Muscle layer of colon (tissue), 2 donors: ENCODE data around the gene KCND2.

Experiments used
- H3K27ac ChIP-seq: one replicate; pipeline ENCODE4 v1.7.0; 2013; ENCODE audit warnings: low read depth, mild to moderate bottlenecking, low read length, moderate library complexity
- H3K27me3 ChIP-seq, 2 donors: one replicate each; pipeline ENCODE4 v1.7.0; 2013; ENCODE audit warnings: low read length in 2 of 2, mild to moderate bottlenecking in 2 of 2; ENCODE audit not compliant: insufficient read depth in 2 of 2, control insufficient read depth in 1 of 2
- H3K36me3 ChIP-seq: one replicate; pipeline ENCODE4 v1.7.0; 2013; ENCODE audit warnings: mild to moderate bottlenecking, low read length; ENCODE audit not compliant: insufficient read depth
- H3K4me1 ChIP-seq: one replicate; pipeline ENCODE4 v1.7.0; 2013; ENCODE audit warnings: mild to moderate bottlenecking, low read length; ENCODE audit not compliant: insufficient read depth
- H3K4me3 ChIP-seq, 2 donors: one replicate each; pipeline ENCODE4 v1.7.0; 2013; ENCODE audit warnings: low read length in 2 of 2, low read depth in 1 of 2, mild to moderate bottlenecking in 1 of 2, moderate library complexity in 1 of 2
- H3K9ac ChIP-seq: one replicate; pipeline ENCODE4 v1.7.0; 2013; ENCODE audit warnings: low read length
- H3K9me3 ChIP-seq: one replicate; pipeline ENCODE4 v1.7.0; 2013; ENCODE audit warnings: mild to moderate bottlenecking, low read length
- donor health status: abdominal sarcoma.
- donor health status: Adenocarcinoma of cecum.

Gene KCND2

GRCh38 chr7:120395526-120396019 is 122.6 kb downstream of the KCND2 start:
- H3K4me1 ChIP-seq: peaks cover 6% of the 10 kb centered on the region
- H3K9me3 ChIP-seq: no peaks in the 10 kb centered on the region
- H3K9ac ChIP-seq: no peak overlapping the region
- no peaks in the 10 kb centered on the region for H3K36me3 ChIP-seq
- no peak overlapping the region for H3K4me3 ChIP-seq
- H3K27ac ChIP-seq: no peak overlapping the region
- H3K27me3 ChIP-seq: no peaks in the 10 kb centered on the region

- no peak overlapping the region for H3K4me3 ChIP-seq
- no peaks in the 10 kb centered on the region for H3K9me3 ChIP-seq
- no peaks in the 10 kb centered on the region for H3K36me3 ChIP-seq
- H3K27ac ChIP-seq: no peak overlapping the region
- no peak overlapping the region for H3K9ac ChIP-seq
- H3K4me1 ChIP-seq: peaks cover 15% of the 10 kb centered on the region
- no peaks in the 10 kb centered on the region for H3K27me3 ChIP-seq
Observed at GRCh38 chr7:120398284-120399000, 125.5 kb downstream of the KCND2 start.

DNA sequence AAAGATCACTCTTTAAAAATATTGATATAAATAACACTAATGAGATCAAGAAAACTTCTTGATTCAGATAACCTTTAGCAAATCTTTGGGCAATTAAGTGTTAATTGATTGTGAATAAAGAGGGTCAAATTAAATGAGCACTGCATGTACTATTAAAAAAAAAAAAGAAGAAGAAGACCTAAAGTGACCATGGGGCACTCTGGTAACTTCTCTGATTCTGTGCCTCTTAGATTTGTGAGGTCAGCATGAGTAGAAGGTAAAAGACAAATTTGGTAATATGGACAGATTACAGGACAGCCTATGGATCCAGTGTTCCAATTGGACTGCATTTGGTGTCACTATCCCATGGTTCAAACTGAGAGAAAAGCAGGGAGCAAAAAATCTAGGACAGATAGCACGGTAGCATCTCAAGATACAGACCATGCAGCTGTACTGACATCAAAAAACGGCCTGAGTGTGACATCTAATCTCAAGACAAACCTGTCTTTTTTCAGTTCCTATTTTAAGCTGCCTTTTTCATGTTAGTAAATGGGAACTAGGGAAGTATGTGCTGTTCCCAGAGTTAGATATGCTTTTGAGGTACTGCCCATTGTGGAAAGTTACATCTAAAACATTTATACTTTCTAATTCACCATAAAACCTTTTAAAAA is 128.0 kb downstream of the KCND2 start:
- H3K9me3 ChIP-seq: no peaks in the 10 kb centered on the region
- no peaks in the 10 kb centered on the region for H3K27me3 ChIP-seq
- no peaks in the 10 kb centered on the region for H3K36me3 ChIP-seq
- H3K4me1 ChIP-seq: peaks cover 9% of the 10 kb centered on the region
- H3K4me3 ChIP-seq: no peak overlapping the region
- no peak overlapping the region for H3K27ac ChIP-seq
- no peak overlapping the region for H3K9ac ChIP-seq

DNA sequence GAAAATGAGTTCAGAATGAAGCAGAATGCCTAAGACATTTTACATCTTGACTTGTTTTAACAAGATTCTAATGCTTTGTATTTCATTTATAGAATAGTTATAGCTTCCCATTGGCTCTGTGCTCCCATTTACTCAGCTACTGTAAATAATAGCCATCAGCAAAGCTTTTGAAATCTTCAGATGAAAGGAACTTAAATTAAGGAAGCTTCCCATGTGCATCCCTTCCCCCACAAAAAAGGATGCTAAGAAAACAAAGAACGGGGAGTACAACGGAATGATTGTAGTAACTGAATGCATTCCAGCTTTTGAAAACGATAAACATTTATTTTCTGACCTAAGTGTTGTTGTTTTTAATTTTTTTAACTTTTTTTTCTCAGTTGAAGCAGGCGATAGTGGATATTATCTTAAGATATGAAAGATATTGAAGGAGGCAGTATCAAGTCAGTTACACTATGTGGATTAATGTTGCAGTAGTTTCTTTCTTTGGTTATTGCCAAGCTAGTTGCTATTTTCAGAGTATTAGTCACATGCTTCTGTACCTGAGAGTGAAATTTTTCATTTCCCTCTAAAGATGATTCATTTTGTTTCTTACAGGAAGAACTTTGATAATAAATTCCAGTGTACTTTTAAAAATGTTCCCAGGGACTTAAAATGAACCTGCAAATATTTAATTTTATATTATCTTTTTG is 129.2 kb downstream of the KCND2 start:
- Histone ChIP-seq H3K4me3 (no peak overlapping the region), H3K27me3 (no peaks in the 10 kb centered on the region), H3K9me3 (no peaks in the 10 kb centered on the region), H3K27ac (no peak overlapping the region), H3K36me3 (no peaks in the 10 kb centered on the region), H3K9ac (no peak overlapping the region), H3K4me1 (peaks cover 9% of the 10 kb centered on the region)

- H3K27me3 ChIP-seq: no peaks in the 10 kb centered on the region
- H3K4me1 ChIP-seq: peaks cover 9% of the 10 kb centered on the region
- H3K9me3 ChIP-seq: no peaks in the 10 kb centered on the region
- no peak overlapping the region for H3K27ac ChIP-seq
- no peaks in the 10 kb centered on the region for H3K36me3 ChIP-seq
- no peak overlapping the region for H3K4me3 ChIP-seq
- no peak overlapping the region for H3K9ac ChIP-seq
Observed at GRCh38 chr7:120402801-120403200, 129.8 kb downstream of the KCND2 start.

DNA sequence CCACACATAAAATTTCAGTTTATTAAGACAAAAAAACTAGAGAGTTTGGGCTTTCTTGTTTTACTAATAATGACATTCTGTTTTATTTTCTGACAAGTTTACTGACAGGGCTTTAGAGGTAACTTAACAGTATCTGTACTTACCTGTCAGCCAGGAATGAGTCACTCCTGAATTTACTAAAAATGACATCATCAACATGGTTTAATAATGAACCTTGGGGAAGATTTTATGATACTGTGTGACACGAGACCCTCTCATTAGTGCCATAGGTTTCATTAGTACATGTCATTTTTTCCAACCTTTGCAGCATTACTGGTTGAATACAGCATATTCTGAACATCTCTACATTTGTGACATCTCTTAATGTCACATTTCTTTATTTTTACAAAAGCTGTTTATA is 131.1 kb downstream of the KCND2 start:
- Histone ChIP-seq H3K27me3 (no peaks in the 10 kb centered on the region), H3K4me3 (no peak overlapping the region), H3K4me1 (peaks cover 9% of the 10 kb centered on the region), H3K27ac (no peak overlapping the region), H3K36me3 (no peaks in the 10 kb centered on the region), H3K9ac (no peak overlapping the region), H3K9me3 (no peaks in the 10 kb centered on the region)

DNA sequence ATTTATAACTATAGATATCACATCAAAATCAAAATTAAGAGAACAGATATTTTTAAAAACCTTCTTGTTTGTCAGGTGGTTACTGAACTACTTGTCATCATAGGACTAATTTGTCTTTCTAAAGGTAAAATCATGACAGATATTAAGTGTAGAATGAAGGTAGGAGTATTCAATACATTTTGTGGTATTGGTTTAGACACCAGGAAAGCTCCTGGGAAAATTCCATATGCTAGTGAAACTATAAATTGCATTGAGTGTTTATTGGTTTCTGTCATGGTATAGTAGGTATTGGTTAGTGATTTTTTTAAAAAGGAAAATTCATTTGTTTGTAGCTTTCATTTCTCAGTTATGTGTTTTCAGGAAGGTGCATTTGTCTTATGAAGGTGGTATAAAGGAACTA is 132.7 kb downstream of the KCND2 start:
- H3K9me3 ChIP-seq: no peaks in the 10 kb centered on the region
- H3K36me3 ChIP-seq: no peaks in the 10 kb centered on the region
- H3K27ac ChIP-seq: no peak overlapping the region
- H3K9ac ChIP-seq: no peak overlapping the region
- H3K27me3 ChIP-seq: no peaks in the 10 kb centered on the region
- H3K4me3 ChIP-seq: no peak overlapping the region
- H3K4me1 ChIP-seq: peaks cover 9% of the 10 kb centered on the region

- Histone ChIP-seq H3K4me3 (no peak overlapping the region), H3K27me3 (no peaks in the 10 kb centered on the region), H3K36me3 (no peaks in the 10 kb centered on the region), H3K9ac (no peak overlapping the region), H3K9me3 (no peaks in the 10 kb centered on the region), H3K27ac (no peak overlapping the region), H3K4me1 (peaks cover 9% of the 10 kb centered on the region)
Observed at GRCh38 chr7:120407010-120407409, 134.0 kb downstream of the KCND2 start.

GRCh38 chr7:120412139-120413050 is 139.4 kb downstream of the KCND2 start:
- no peak overlapping the region for H3K4me3 ChIP-seq
- no peaks in the 10 kb centered on the region for H3K4me1 ChIP-seq
- H3K36me3 ChIP-seq: no peaks in the 10 kb centered on the region
- no peak overlapping the region for H3K9ac ChIP-seq
- H3K9me3 ChIP-seq: no peaks in the 10 kb centered on the region
- no peaks in the 10 kb centered on the region for H3K27me3 ChIP-seq
- no peak overlapping the region for H3K27ac ChIP-seq

DNA sequence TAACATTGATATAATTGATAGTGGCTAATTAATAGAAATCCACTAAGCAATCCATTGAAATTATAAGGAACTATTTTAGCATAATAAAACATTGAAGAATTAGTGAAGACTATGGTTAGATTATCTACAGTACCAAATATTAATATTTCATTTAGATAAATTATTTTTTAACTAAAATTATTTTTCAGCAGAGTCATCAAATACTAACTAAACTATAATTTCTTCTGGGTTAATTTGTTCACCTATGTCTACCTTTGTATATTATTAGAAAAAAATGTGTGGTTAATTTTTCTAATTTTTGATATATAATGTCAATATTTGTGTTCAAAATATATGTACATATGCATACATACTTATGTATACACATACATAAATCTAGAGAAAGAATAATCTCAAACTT is 140.2 kb downstream of the KCND2 start:
- Histone ChIP-seq H3K4me1 (no peaks in the 10 kb centered on the region), H3K27me3 (no peaks in the 10 kb centered on the region), H3K27ac (no peak overlapping the region), H3K36me3 (no peaks in the 10 kb centered on the region), H3K9ac (no peak overlapping the region), H3K9me3 (no peaks in the 10 kb centered on the region), H3K4me3 (no peak overlapping the region)
